ENCODE data around the gene TSPAN11. TPM values are rescaled to one million over a fixed set of nuclear protein-coding genes. Genes with fewer than 3 reads are reported as not detected.

Gene TSPAN11
- total and polyA plus RNA-seq, 2 of the 8 experiments (the other 6 are each of a cell fraction or from before 2014, with no cell fraction given), result 3.9 to 8.2 TPM

DNA sequence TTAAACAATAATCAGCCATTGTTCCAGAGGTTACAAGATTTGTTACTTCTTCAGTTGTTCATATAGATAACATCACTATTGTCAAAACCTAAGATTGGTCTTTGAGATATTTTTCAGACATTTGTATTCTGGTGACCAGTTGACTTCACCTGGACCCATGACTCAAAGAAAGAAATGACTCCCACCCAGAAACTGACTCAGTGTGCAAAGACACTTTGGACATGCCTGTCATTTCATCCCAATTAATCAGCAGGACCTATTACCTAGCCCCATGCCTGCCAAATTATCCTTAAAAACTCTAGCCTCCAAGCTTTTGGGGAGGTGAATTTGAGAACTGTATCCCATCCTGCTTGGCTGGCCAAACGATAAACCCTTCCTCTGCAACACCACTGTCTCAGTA lies 27.7 kb upstream of the TSPAN11 start (continued):
- TF ChIP-seq, protein P1, sequence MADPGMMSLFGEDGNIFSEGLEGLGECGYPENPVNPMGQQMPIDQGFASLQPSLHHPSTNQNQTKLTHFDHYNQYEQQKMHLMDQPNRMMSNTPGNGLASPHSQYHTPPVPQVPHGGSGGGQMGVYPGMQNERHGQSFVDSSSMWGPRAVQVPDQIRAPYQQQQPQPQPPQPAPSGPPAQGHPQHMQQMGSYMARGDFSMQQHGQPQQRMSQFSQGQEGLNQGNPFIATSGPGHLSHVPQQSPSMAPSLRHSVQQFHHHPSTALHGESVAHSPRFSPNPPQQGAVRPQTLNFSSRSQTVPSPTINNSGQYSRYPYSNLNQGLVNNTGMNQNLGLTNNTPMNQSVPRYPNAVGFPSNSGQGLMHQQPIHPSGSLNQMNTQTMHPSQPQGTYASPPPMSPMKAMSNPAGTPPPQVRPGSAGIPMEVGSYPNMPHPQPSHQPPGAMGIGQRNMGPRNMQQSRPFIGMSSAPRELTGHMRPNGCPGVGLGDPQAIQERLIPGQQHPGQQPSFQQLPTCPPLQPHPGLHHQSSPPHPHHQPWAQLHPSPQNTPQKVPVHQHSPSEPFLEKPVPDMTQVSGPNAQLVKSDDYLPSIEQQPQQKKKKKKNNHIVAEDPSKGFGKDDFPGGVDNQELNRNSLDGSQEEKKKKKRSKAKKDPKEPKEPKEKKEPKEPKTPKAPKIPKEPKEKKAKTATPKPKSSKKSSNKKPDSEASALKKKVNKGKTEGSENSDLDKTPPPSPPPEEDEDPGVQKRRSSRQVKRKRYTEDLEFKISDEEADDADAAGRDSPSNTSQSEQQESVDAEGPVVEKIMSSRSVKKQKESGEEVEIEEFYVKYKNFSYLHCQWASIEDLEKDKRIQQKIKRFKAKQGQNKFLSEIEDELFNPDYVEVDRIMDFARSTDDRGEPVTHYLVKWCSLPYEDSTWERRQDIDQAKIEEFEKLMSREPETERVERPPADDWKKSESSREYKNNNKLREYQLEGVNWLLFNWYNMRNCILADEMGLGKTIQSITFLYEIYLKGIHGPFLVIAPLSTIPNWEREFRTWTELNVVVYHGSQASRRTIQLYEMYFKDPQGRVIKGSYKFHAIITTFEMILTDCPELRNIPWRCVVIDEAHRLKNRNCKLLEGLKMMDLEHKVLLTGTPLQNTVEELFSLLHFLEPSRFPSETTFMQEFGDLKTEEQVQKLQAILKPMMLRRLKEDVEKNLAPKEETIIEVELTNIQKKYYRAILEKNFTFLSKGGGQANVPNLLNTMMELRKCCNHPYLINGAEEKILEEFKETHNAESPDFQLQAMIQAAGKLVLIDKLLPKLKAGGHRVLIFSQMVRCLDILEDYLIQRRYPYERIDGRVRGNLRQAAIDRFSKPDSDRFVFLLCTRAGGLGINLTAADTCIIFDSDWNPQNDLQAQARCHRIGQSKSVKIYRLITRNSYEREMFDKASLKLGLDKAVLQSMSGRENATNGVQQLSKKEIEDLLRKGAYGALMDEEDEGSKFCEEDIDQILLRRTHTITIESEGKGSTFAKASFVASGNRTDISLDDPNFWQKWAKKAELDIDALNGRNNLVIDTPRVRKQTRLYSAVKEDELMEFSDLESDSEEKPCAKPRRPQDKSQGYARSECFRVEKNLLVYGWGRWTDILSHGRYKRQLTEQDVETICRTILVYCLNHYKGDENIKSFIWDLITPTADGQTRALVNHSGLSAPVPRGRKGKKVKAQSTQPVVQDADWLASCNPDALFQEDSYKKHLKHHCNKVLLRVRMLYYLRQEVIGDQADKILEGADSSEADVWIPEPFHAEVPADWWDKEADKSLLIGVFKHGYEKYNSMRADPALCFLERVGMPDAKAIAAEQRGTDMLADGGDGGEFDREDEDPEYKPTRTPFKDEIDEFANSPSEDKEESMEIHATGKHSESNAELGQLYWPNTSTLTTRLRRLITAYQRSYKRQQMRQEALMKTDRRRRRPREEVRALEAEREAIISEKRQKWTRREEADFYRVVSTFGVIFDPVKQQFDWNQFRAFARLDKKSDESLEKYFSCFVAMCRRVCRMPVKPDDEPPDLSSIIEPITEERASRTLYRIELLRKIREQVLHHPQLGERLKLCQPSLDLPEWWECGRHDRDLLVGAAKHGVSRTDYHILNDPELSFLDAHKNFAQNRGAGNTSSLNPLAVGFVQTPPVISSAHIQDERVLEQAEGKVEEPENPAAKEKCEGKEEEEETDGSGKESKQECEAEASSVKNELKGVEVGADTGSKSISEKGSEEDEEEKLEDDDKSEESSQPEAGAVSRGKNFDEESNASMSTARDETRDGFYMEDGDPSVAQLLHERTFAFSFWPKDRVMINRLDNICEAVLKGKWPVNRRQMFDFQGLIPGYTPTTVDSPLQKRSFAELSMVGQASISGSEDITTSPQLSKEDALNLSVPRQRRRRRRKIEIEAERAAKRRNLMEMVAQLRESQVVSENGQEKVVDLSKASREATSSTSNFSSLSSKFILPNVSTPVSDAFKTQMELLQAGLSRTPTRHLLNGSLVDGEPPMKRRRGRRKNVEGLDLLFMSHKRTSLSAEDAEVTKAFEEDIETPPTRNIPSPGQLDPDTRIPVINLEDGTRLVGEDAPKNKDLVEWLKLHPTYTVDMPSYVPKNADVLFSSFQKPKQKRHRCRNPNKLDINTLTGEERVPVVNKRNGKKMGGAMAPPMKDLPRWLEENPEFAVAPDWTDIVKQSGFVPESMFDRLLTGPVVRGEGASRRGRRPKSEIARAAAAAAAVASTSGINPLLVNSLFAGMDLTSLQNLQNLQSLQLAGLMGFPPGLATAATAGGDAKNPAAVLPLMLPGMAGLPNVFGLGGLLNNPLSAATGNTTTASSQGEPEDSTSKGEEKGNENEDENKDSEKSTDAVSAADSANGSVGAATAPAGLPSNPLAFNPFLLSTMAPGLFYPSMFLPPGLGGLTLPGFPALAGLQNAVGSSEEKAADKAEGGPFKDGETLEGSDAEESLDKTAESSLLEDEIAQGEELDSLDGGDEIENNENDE (IDR thresholded peaks at IDR 0.05; ENCODE audit: insufficient replicate concordance, low read length), result no peak
- TF ChIP-seq SP4 (IDR thresholded peaks at IDR 0.05; ENCODE audit: low read length) (no peak), NRF1 (IDR thresholded peaks at IDR 0.05; ENCODE audit: low read depth, low read length) (no peak), CBX5 (IDR thresholded peaks at IDR 0.05; ENCODE audit: low read depth, low read length) (no peak)

Data from H1 (cell line).